ENCODE measurements around the gene TEX30. TPM values are rescaled to one million over a fixed set of nuclear protein-coding genes. Genes with fewer than 3 reads are reported as not detected.

The TEX30 gene
- total RNA-seq, 4 donors from 2014 or later = 5.1 to 12.5 (median 8.0) TPM

- no peak overlapping the region for H3K4me3 ChIP-seq
- 87% methylated on average over 6 of the region's 6 CpGs for WGBS
- peaks cover 11 to 21% (median 14%) of the 10 kb centered on the region in 4 donors for H3K4me1 ChIP-seq
- H3K27ac ChIP-seq (replicated peaks in 1 of 4) = no peak overlapping the region
- no peak for TF ChIP-seq CTCF (IDR thresholded peaks at IDR 0.05)
- TF ChIP-seq POLR2A (IDR thresholded peaks at IDR 0.05; ENCODE audit: low read depth) = no peak
- TF ChIP-seq POLR2AphosphoS5 (IDR thresholded peaks at IDR 0.05) = no peak
- TF ChIP-seq EP300 (IDR thresholded peaks at IDR 0.05) = no peak
- peaks cover 0 to 13% (median 2%) of the 10 kb centered on the region in 4 donors for H3K36me3 ChIP-seq
- H3K27me3 ChIP-seq = no peaks in the 10 kb centered on the region
- H3K9me3 ChIP-seq = no peaks in the 10 kb centered on the region
- DNase-seq (ENCODE audit: extremely low spot score) = no peak
- intact Hi-C loops (cut with DNase I) = loop anchor here (2.0 to 5.0 kb wide), 2 partner anchors 76 to 173 kb away; partner anchors contain the start of gene ERCC5
These were observed 2.1 kb downstream of the TEX30 start for GRCh38 chr13:102771298-102772041.

GRCh38 chr13:102770435-102770834 is 3.2 kb downstream of the TEX30 start:
- Histone ChIP-seq H3K4me1 (peaks cover 11 to 21% (median 14%) of the 10 kb centered on the region in 4 donors), H3K27ac (replicated peaks in 1 of 4) (no peak overlapping the region), H3K36me3 (peaks cover 0 to 23% (median 8%) of the 10 kb centered on the region in 4 donors), H3K27me3 (no peaks in the 10 kb centered on the region), H3K4me3 (no peak overlapping the region), H3K9me3 (no peaks in the 10 kb centered on the region)
- intact Hi-C loops (cut with DNase I) = loop anchor here (5.0 kb wide), 1 partner anchor 77 kb away; the partner anchor contains the start of gene ERCC5
- WGBS = 87% methylated on average over 2 of the region's 2 CpGs
- DNase-seq (ENCODE audit: extremely low spot score) = no peak
- TF ChIP-seq POLR2AphosphoS5 (IDR thresholded peaks at IDR 0.05) = no peak
- no peak for TF ChIP-seq EP300 (IDR thresholded peaks at IDR 0.05)
- TF ChIP-seq POLR2A (IDR thresholded peaks at IDR 0.05; ENCODE audit: low read depth) = no peak
- no peak for TF ChIP-seq CTCF (IDR thresholded peaks at IDR 0.05)

- intact Hi-C loops (cut with DNase I) = loop anchor here (5.0 kb wide), 1 partner anchor 78 kb away; the partner anchor contains the start of gene ERCC5
- no peak overlapping the region for H3K27ac ChIP-seq (replicated peaks in 1 of 4)
- no peaks in the 10 kb centered on the region for H3K27me3 ChIP-seq
- peaks cover 0 to 26% (median 9%) of the 10 kb centered on the region in 4 donors for H3K36me3 ChIP-seq
- H3K4me1 ChIP-seq = peaks cover 11 to 21% (median 14%) of the 10 kb centered on the region in 4 donors
- WGBS = 86% methylated on average over 4 of the region's 4 CpGs
- H3K4me3 ChIP-seq = no peak overlapping the region
- TF ChIP-seq POLR2AphosphoS5 (IDR thresholded peaks at IDR 0.05) = no peak
- TF ChIP-seq POLR2A (IDR thresholded peaks at IDR 0.05; ENCODE audit: low read depth) = no peak
- TF ChIP-seq EP300 (IDR thresholded peaks at IDR 0.05) = no peak
- TF ChIP-seq CTCF (IDR thresholded peaks at IDR 0.05) = no peak
- DNase-seq (ENCODE audit: extremely low spot score) = no peak
- H3K9me3 ChIP-seq = no peaks in the 10 kb centered on the region
These were observed 3.9 kb downstream of the TEX30 start for GRCh38 chr13:102769679-102770078.

- peaks cover 6 to 14% (median 9%) of the 10 kb centered on the region in 4 donors for H3K4me1 ChIP-seq
- no peaks in the 10 kb centered on the region for H3K9me3 ChIP-seq
- H3K36me3 ChIP-seq = peaks cover 0 to 26% (median 9%) of the 10 kb centered on the region in 4 donors
- TF ChIP-seq POLR2AphosphoS5 (IDR thresholded peaks at IDR 0.05) (no peak), CTCF (IDR thresholded peaks at IDR 0.05) (no peak), EP300 (IDR thresholded peaks at IDR 0.05) (no peak), POLR2A (IDR thresholded peaks at IDR 0.05; ENCODE audit: low read depth) (no peak)
- H3K4me3 ChIP-seq = no peak overlapping the region
- H3K27me3 ChIP-seq = no peaks in the 10 kb centered on the region
- DNase-seq (ENCODE audit: extremely low spot score) = no peak
- H3K27ac ChIP-seq (replicated peaks in 1 of 4) = no peak overlapping the region
- WGBS = 49% methylated on average over 2 of the region's 2 CpGs
- intact Hi-C loops (cut with DNase I) = no loop called here
These were observed 4.7 kb downstream of the TEX30 start for GRCh38 chr13:102768909-102769308.
